Endothelial cell of umbilical vein (primary cell): ENCODE results near the gene HEMGN.

ENCODE experiments used
- CTCF ChIP-seq, 2 donors: IDR thresholded peaks; 1 replicate in 1 of 2; 2 replicates in 1 of 2; pipeline ENCODE4 v1.5.1; 2011; ENCODE audit warnings: low read length in 2 of 2, mild to moderate bottlenecking in 2 of 2, moderate library complexity in 2 of 2, control low read depth in 1 of 2, inconsistent platforms in 1 of 2, low read depth in 1 of 2; ENCODE audit not compliant: insufficient read depth in 1 of 2; ENCODE audit errors: extremely low read depth in 1 of 2
- EZH2 ChIP-seq: IDR thresholded peaks from 2 replicates; pipeline ENCODE4 v1.6.1; 2012; ENCODE audit warnings: borderline replicate concordance, low read depth, mild to moderate bottlenecking, moderate library complexity, low read length, inconsistent platforms; ENCODE audit not compliant: severe bottlenecking

- TF ChIP-seq EZH2 (no peak), CTCF (IDR thresholded peaks at IDR 0.05; ENCODE audit: extremely low read depth in 1 of 2, insufficient read depth in 1 of 2, low read depth in 1 of 2, low read length in 2 of 2) (no peak)
Measured at GRCh38 chr9:97972753-97973152, 34.8 kb upstream of the HEMGN start.
